ENCODE results near the gene WDR62.
"Not testable (repeated sequence)": the region's sequence is repeated elsewhere in the genome, so short reads cannot be mapped to it uniquely, and the experiment has no call there.

Gene WDR62

GRCh38 chr19:36113425-36113824 is 58.7 kb downstream of the WDR62 start:
- DNase-seq = no peak

- DNase-seq = peak; percentile 16
These were observed 59.4 kb downstream of the WDR62 start for GRCh38 chr19:36113894-36114720.

DNA sequence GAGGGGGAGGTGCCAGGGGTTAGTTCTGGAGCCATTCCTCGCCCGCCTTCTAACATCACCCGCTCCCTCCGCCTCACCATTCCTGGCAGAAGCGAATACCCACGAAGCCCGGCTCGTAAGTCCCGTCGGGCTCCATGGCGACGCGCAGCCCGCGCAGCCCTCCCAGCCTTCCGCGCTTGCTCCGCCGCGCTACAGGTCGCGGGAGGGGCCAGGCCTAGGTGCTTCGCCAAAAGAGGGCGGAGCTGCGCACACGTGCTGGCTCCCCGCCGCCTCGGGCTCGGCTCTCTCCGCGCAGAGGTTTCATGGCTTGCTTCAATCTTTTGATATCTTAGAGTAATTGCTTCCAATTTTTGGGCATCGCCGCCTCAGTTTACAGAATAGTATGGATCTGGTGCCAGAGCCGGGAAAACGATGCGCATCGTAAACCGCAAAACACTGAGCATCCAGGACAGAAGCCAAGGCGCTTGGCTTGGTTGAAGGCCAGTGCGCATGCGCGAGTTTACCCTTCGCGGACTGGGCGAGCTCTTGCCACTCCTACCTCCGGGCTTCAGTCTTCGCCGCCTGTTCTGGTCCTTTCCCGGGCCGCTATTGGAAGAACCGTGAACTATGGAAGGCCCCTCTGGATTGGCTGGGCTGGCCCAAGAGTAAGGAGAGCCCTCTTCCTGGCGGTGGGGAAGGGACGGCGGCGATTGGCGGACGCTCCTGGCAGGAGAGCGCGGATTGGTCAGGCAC is 60.2 kb downstream of the WDR62 start, which contains the start of gene POLR2I:
Gene POLR2I, minus strand, starts transcription at position 155 of the 732 bp plus-strand sequence. Its CDS starts 19 bp downstream, at position 136.
- DNase-seq = peak; percentile 100

DNA sequence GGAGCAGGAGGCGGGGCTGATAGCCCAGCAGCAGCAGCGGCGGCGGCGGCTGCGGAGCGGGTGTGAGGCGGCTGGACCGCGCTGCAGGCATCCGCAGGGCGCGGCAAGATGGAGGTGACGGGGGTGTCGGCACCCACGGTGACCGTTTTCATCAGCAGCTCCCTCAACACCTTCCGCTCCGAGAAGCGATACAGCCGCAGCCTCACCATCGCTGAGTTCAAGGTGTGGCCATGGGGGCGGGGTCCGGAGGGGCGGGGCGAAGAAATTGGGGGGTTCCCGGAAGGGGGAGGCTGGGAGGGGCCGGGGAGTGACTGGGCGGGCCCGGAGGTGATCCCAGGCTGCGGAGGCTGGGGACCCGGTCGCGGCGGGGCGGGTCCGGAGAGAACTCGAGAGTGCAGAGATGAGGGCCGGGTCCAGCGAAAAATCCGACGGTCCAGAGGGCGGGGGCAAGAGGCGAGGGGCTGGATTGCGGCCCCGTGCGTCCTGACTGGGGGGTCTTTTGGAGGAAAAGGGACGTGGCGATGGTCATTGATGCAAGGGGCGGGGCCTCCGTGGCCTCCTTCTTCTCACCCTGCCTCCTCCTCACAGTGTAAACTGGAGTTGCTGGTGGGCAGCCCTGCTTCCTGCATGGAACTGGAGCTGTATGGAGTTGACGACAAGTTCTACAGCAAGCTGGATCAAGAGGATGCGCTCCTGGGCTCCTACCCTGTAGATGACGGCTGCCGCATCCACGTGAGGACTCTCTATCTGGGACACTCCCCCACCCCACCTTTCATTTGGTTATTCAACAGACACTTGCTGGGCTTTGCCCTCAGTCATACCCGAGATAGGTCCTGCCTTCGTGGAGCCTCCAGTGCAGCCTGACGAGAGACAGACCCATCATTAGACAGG is 61.0 kb downstream of the WDR62 start, which contains the start of gene TBCB:
Gene TBCB, plus strand, starts transcription at position 16 of the 891 bp plus-strand sequence. Its CDS starts 93 bp downstream, at position 109.
- no peak for DNase-seq

GRCh38 chr19:36116344-36116637 is 61.6 kb downstream of the WDR62 start:
- no peak for DNase-seq

DNA sequence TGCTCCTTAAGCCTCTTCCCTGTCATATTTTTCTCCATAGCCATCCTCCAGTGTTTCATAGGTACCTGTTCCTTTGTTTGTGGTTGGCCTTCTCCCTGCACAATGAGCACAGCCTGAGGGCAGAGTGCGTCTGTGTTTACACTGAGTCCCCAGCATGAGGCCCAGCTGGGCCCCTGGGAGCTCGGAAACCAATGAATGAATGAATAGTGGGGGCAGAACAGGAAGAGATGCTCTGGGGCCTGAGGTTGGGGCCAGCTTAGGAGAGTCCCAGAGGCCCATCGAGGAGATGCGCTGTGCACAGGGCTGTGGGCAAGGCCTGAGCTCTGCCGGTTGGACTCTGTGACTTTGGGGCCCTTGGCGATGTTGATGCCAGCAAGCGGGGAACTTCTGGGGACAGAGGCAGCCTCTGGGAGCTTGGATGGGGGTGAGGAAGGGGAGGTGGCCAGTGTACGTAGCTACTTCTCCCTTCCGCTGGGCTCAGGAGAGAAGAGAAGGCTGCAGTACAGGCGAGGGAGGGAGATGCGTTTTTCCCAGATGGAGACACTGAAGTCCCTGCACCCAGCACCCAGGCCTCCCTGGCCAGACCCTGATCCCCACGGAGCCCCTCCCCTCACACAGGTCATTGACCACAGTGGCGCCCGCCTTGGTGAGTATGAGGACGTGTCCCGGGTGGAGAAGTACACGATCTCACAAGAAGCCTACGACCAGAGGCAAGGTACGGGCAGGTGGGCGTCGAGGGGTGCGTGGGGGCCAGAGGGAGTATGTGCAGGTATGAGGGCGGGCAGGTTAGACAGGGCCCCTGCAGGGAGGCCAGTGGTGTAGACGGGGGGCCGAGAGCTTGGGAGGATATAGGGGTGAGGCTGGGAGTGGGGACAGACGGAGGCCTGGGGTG is 65.6 kb downstream of the WDR62 start:
- no peak for DNase-seq

GRCh38 chr19:36120984-36121358 is 66.3 kb downstream of the WDR62 start:
- no peak for DNase-seq

- DNase-seq = no peak
These were observed 66.9 kb downstream of the WDR62 start for GRCh38 chr19:36121486-36122124.

- no peak for DNase-seq
These were observed 70.9 kb downstream of the WDR62 start for GRCh38 chr19:36125557-36125956.

- DNase-seq = no peak
These were observed 73.7 kb downstream of the WDR62 start for GRCh38 chr19:36128392-36128736.

DNA sequence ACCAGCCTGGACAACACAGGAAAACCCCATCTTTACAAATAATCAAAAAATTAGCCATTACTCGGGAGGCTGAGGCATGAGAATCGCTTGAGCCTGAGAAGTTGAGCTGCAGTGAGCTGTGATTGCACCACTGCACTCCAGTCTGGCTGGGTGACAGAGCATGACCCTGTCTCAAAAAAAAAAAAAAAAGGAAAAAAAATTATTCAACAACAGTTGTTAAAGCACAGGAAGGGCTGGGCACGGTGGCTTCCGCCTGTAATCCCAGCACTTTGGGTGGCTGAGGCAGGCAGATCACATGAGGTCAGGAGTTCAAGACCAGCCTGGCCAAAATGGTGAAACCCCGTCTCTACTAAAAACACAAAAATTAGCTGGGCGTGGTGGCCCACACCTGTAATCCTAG is 76.5 kb downstream of the WDR62 start:
- not testable (repeated sequence) for DNase-seq

DNA sequence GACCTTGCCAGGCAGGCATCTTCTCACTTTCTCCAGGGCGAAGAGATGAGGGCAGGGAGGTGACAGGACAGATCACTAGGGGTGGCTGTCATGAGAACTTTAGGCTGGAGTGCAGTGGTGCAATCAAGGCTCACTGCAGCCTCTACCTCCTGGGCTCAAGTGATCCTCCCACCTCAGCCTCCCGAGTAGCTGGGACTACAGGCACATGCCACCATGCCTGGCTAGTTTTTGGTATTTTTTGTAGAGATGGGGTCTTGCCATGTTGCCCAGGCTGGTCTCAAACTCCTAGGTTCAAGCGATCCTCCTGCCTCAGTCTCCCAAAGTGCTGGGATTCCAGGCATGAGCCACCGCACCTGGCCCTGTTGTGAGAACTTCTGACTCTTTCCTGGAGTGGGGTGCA is 80.2 kb downstream of the WDR62 start:
- not testable (repeated sequence) for DNase-seq

DNA sequence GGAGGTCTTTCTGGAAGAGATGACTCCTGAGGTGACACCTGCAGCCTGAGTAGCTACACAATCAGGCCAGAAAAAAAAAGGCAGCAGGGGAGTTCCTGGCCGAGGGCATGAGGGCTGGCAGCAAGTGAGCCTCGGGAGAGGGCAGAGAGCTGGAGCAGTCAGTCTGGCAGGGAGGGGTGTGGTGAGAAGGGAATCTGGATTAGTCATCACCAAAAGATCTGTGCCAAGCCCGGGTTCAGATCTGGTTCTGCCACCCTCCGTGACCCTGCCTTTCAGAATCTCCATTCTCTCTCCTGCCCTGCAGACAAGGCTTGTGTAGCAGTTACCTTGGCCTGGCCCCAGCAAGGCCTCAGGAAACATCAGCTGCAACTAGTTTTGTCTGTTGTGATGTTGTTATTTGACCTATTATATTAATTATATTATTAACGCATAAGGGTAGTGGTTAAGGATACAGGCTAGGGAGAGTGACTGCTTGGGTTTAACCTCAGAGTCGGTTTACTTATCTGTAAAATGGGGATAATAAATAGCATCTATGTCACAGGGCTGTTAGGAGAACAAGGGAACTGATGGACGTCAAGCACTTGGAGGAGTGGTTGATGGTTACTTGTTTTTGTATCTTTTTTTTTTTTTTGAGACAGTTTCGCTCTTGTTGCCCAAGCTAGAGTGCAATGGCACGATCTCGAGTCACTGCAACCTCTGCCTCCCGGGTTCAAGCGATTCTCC is 82.4 kb downstream of the WDR62 start:
- DNase-seq = peak; percentile 62

- no peak for DNase-seq
These were observed 84.4 kb downstream of the WDR62 start for GRCh38 chr19:36139120-36139472.

DNA sequence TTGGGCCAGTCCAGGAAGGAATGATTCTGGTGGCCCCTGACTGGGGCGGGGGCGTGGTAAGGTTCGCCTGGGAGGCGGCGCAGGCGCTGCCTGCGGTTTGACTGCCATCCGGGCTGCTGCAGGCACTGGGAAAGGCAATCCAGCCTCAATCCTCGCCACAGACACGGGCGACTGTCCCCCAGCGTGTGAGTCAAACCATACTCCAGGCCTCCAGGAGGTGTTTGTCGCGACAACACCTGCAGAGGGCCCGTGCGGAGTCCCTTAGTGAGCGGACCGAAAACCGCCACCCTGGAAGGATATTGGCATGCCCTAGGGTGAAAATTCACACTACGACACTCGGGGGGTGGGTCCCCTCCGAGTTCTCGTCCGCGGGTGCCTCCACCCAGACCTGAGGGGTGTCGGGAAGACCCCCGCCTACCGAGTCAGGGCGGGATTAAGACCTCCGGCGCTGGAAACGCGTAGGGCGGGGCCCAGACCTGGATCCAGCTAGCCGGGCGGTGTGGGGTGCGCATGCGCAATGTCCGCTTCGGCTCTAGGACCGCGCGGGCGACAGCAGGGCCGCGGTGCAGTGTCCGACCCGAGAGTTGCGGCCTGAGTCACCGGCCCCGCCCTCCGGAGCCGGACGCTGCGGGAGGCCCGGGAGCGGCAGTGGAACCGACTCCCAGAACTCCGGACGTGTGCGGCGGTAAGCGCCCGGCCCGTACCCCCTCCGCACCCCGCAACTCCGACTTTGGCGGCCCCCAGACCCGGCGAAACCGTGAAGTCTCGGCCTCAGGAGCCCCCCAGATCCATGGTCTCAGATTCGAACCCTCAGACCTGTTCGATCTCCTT is 85.0 kb downstream of the WDR62 start, which contains the start of gene CAPNS1:
Gene CAPNS1, plus strand, starts transcription at position 594 of the 831 bp plus-strand sequence. CDS start 946 bp downstream, outside the sequence.
- peak; percentile 95 for DNase-seq

DNA sequence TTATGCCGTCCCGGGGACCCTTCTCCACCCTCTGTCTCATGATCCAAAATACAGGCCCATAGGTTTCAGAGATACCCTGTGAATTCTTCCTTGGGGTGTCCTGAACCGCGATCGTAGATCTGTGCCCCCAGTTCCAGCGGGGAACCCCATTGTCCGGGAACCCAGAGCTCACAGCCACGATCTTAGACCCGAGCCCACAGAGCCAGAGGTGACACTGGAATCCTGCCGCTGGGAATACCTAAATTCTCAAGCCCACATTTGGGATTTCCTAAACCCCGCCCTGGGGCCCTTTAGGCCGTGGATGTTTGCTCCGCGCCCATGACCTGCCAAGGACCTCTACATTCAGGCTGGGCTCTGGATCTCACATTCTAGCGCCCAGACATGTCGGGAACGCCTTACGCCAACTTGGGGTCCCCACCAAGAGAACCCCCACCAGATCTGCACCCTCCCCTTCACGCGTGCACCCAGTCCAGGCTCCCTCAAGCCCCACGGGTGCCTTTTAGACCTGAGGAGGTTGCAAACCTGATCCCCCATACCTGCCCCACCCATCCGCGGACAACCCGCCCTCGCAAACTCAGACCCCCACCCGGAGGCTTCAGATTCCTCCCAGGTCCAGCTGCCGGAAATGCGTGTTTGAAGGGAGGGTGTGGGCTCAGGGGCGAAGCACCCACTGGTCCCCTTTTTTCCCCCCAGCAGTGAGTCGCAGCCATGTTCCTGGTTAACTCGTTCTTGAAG is 85.8 kb downstream of the WDR62 start:
- peak; percentile 60 for DNase-seq

GRCh38 chr19:36141039-36141927 is 86.6 kb downstream of the WDR62 start:
- DNase-seq = peak; percentile 87

GRCh38 chr19:36142046-36142445 is 87.3 kb downstream of the WDR62 start:
- DNase-seq = no peak

Data from hematopoietic multipotent progenitor cell treated with erythropoietin and hydrocortisone succinate and interleukin-3 and kit ligand, for 8 days (in vitro differentiated cells).